K562 (cell line): ENCODE measurements around the gene MPRIP. TPM values are rescaled to one million over a fixed set of nuclear protein-coding genes. Genes with fewer than 3 reads are reported as not detected.

ENCODE experiments used
- COPS2 ChIP-seq: fragments of 450-650 bp; conservative IDR thresholded peaks from 2 replicates; pipeline ENCODE4 v1.6.1; 2016; ENCODE audit warnings: mild to moderate bottlenecking, moderate library complexity
- KHSRP ChIP-seq: fragments of 450-650 bp; IDR thresholded peaks from 2 replicates; pipeline ENCODE4 v1.6.1; 2017
- TEAD1 ChIP-seq, 2 experiments: fragments of 450-650 bp in 1 of 2; sonication (generic) in 1 of 2; formaldehyde crosslinking; IDR thresholded peaks; 2 replicates each; pipeline versions ENCODE4 v1.4.0 to v1.8.0; 2020 to 2022; ENCODE audit warnings: mild to moderate bottlenecking in 2 of 2, missing genetic modification reagents in 1 of 2
- ZNF347 ChIP-seq: fragments of 450-650 bp; formaldehyde crosslinking; IDR thresholded peaks from 2 replicates; pipeline ENCODE4 v1.4.0; 2020; ENCODE audit warnings: low read depth, mild to moderate bottlenecking, moderate library complexity
- polyA plus RNA-seq, 8 experiments: library from polyadenylated mRNA; depleted of rRNA in 4 of 8; stranded (reverse) in 5 of 8; unstranded in 3 of 8; fragments of >200 nt; fragmentation: Nextera tagmentation in 2 of 8; fragmentation: Illumina TruSeq in 1 of 8; extraction: Ambion mirVana in 2 of 8; extraction: Trizol in 1 of 8; gene quantifications; 2 replicates each; pipeline versions ENCODE4 v1.2.1 to v1.2.3, GENCODE V29; 2011 to 2014; ENCODE audit warnings: inconsistent platforms in 1 of 8, missing spikeins in 1 of 8
- total RNA-seq, 7 experiments: library from RNA; depleted of rRNA in 6 of 7; stranded (reverse); fragments of >200 nt in 6 of 7; fragmentation: Illumina TruSeq in 2 of 7; extraction: Trizol in 2 of 7; gene quantifications; 2 replicates each; pipeline versions ENCODE4 v1.2.1 to v1.2.3, GENCODE V29; 2011 to 2021; ENCODE audit warnings: low replicate concordance in 1 of 7
- TF ChIP-seq, protein P1 (sequence below): sonication (generic); formaldehyde crosslinking; IDR thresholded peaks from 2 replicates; pipeline ENCODE4 v1.8.0; 2023; ENCODE audit warnings: missing genetic modification reagents, mild to moderate bottlenecking, borderline replicate concordance
- TF ChIP-seq, protein P2 (sequence below): fragments of 250-450 bp; sonication (Bioruptor Pico); IDR thresholded peaks from 2 replicates; pipeline ENCODE4 v1.4.0; 2020

The MPRIP gene
- total and polyA plus RNA-seq, 9 of the 15 experiments (the other 6 are each of a cell fraction or from before 2014, with no cell fraction given) = 10.0 to 72.6 (median 30.1) TPM

DNA sequence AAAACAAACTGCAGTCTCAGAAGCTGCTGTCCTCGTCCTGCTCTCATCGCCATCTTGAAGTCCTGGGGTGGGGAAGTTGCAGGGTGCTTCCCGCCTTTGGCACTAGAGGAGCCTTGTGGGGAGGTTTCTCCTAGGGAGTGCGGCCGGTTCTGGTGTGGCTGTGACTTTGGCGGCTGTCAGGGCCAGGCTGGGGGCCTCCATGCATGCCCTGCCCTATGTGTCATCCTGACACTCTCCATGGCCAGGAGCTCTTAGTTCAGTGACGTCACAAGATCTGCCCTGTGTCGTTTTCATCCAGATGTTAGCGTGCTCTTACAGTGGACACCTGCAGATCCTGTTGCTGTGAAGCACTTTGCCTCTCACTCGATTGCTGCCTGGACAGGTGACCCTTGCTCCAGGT is 114.3 kb downstream of the MPRIP start (continued):
- TF ChIP-seq, protein P1, sequence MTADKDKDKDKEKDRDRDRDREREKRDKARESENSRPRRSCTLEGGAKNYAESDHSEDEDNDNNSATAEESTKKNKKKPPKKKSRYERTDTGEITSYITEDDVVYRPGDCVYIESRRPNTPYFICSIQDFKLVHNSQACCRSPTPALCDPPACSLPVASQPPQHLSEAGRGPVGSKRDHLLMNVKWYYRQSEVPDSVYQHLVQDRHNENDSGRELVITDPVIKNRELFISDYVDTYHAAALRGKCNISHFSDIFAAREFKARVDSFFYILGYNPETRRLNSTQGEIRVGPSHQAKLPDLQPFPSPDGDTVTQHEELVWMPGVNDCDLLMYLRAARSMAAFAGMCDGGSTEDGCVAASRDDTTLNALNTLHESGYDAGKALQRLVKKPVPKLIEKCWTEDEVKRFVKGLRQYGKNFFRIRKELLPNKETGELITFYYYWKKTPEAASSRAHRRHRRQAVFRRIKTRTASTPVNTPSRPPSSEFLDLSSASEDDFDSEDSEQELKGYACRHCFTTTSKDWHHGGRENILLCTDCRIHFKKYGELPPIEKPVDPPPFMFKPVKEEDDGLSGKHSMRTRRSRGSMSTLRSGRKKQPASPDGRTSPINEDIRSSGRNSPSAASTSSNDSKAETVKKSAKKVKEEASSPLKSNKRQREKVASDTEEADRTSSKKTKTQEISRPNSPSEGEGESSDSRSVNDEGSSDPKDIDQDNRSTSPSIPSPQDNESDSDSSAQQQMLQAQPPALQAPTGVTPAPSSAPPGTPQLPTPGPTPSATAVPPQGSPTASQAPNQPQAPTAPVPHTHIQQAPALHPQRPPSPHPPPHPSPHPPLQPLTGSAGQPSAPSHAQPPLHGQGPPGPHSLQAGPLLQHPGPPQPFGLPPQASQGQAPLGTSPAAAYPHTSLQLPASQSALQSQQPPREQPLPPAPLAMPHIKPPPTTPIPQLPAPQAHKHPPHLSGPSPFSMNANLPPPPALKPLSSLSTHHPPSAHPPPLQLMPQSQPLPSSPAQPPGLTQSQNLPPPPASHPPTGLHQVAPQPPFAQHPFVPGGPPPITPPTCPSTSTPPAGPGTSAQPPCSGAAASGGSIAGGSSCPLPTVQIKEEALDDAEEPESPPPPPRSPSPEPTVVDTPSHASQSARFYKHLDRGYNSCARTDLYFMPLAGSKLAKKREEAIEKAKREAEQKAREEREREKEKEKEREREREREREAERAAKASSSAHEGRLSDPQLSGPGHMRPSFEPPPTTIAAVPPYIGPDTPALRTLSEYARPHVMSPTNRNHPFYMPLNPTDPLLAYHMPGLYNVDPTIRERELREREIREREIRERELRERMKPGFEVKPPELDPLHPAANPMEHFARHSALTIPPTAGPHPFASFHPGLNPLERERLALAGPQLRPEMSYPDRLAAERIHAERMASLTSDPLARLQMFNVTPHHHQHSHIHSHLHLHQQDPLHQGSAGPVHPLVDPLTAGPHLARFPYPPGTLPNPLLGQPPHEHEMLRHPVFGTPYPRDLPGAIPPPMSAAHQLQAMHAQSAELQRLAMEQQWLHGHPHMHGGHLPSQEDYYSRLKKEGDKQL (CRISPR knock-in tag) = no peak
- TF ChIP-seq ZNF347 = no peak
- TF ChIP-seq, protein P2, sequence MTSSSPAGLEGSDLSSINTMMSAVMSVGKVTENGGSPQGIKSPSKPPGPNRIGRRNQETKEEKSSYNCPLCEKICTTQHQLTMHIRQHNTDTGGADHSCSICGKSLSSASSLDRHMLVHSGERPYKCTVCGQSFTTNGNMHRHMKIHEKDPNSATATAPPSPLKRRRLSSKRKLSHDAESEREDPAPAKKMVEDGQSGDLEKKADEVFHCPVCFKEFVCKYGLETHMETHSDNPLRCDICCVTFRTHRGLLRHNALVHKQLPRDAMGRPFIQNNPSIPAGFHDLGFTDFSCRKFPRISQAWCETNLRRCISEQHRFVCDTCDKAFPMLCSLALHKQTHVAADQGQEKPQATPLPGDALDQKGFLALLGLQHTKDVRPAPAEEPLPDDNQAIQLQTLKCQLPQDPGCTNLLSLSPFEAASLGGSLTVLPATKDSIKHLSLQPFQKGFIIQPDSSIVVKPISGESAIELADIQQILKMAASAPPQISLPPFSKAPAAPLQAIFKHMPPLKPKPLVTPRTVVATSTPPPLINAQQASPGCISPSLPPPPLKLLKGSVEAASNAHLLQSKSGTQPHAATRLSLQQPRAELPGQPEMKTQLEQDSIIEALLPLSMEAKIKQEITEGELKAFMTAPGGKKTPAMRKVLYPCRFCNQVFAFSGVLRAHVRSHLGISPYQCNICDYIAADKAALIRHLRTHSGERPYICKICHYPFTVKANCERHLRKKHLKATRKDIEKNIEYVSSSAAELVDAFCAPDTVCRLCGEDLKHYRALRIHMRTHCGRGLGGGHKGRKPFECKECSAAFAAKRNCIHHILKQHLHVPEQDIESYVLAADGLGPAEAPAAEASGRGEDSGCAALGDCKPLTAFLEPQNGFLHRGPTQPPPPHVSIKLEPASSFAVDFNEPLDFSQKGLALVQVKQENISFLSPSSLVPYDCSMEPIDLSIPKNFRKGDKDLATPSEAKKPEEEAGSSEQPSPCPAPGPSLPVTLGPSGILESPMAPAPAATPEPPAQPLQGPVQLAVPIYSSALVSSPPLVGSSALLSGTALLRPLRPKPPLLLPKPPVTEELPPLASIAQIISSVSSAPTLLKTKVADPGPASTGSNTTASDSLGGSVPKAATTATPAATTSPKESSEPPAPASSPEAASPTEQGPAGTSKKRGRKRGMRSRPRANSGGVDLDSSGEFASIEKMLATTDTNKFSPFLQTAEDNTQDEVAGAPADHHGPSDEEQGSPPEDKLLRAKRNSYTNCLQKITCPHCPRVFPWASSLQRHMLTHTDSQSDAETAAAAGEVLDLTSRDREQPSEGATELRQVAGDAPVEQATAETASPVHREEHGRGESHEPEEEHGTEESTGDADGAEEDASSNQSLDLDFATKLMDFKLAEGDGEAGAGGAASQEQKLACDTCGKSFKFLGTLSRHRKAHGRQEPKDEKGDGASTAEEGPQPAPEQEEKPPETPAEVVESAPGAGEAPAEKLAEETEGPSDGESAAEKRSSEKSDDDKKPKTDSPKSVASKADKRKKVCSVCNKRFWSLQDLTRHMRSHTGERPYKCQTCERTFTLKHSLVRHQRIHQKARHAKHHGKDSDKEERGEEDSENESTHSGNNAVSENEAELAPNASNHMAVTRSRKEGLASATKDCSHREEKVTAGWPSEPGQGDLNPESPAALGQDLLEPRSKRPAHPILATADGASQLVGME (CRISPR knock-in tag) = no peak
- no peak for TF ChIP-seq COPS2
- no peak for TF ChIP-seq KHSRP
- TF ChIP-seq TEAD1 (CRISPR knock-in tag; IDR thresholded peaks at IDR 0.05) = no peak
